Ammon's horn (tissue), 1 donor: ENCODE measurements around the gene OLFML1.
A peak's percentile ranks its signal among the peaks of the same experiment; 100 is the strongest.

Experiments
- DNase-seq: peaks from one replicate; pipeline ENCODE4 v3.0.0-alpha.2; 2016; ENCODE audit warnings: low spot score

OLFML1 gene

DNA sequence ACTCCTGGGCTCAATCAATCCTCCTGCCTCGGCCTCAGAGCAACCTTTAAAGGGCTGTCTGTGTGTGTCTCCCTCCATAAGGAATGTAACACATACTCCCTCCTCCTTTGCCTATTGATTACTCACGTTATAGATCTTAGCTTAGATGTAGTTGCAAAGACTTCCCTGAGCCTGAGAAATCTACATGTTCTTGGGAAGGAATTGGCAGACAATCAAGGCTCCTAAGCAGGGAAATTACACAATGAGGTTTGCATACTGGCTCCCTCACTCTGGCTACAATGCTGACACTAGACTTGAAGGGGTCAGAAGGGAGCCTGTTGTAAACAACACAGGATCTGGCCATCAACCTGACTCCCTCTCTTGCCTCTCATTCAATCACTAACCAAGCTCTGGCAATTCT is 5.2 kb upstream of the OLFML1 start:
- DNase-seq, result no peak

DNA sequence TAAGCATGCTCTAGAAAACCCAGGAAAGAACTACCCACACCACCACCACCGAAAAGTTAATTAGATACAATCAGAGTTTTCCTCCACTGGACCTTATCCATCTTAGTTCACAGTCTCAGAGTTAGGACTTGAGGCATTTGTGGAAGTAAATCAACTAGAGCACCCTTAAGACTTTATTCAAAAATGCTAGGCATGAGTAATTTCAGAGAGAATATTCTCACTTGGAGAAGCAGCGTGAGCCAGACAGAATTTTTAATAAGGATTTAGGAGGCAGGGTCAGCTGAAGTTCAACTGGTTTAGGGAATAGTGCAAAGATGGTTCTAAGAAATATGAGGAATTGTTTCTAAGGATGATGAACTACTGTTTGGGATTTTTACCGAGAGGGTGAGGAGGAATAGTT is 1.2 kb upstream of the OLFML1 start:
- DNase-seq, result no peak

DNA sequence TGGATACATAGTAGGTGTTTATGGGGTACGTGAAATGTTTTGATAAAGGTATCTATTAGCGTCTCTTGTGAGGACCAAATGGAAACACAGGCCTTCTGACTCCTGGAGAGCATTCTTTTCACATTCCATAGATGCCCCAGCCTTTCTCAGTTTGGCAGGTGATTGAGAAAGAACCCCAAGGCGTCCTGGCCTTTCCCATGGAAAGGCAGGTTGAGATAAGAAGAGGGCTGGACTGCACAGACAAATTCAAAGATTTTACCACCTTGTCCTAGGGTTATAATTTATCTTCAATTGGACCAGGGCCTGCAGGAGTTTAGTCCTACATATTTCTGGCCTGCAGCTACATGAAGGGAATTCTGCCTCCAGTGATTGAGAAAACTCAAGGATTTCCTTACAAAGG is 661 bp upstream of the OLFML1 start:
- DNase-seq, result no peak

DNA sequence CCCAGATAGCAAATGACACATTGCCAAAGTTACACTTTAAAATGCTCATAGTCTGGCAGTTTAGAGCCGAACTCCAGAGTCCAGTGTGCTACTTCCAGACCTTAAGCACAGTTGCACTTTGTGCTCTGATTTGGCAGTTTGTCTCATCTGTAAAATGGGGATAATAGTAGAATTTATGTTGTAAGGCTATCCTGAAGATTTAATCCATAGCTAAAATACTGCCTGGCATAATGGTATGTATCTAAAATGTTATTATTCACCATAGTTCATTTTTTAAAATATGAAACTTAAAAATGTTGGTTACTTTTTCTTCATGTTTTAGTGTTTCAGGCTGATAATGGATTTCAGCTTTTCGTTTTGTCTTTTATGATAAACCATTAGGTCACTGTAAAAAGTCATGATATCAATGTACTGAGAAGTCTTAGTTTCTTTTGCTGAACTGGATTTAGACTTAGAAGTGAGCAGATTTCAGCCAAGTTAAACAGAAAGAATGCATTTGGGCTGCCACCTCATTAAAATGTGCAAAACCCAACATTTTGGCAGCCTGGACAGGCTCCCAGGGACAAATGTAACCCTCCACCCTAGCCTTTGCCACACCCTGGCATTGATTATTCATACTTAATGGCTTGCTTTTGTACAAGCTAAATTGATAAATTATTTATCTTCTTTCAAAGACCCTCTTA is 933 bp downstream of the OLFML1 start:
- no peak for DNase-seq

- DNase-seq, result no peak
These were observed 1.5 kb downstream of the OLFML1 start for GRCh38 chr11:7486781-7487140.

DNA sequence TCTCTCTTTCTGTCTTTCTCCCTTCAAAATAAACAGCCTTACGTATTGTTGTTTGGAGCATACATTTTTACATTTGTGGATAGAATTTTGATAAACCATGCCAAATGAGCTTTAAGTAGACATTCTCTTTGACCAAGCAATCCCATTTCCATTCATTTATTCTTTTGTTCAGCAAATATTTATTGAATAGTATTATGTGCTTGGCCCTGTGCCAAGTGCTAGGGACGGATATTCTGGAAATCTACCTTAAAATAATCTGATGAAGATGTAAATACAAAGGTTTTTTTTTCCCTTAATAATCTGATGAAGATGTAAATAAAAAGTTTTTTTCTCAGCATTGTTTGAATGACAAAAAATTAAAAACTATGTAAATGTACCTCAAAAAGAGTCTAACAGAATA is 2.1 kb downstream of the OLFML1 start:
- no peak for DNase-seq

DNA sequence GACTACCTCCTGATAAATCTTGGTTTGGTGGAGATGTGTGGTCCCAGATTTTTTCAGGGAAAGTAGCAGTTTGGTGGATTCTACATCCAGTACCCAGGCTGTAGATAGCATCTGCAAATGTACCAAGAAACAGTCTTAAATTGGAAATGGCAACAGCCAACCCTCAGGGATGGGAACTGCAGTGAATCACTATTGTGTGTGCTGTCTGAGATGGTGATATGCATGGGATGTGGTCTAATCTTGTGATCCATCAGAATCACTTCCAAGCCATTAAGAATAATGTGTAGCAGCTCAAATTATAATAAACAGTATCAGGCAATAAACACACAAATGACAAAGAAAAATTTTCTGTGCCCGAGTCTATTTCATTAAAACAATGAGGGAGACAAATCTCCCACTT is 3.4 kb downstream of the OLFML1 start:
- DNase-seq, result no peak

- no peak for DNase-seq
These were observed 4.1 kb downstream of the OLFML1 start for GRCh38 chr11:7489376-7489775.

GRCh38 chr11:7490054-7490453 is 4.7 kb downstream of the OLFML1 start:
- no peak for DNase-seq

GRCh38 chr11:7490535-7490934 is 5.2 kb downstream of the OLFML1 start:
- peak; percentile 28 for DNase-seq

DNA sequence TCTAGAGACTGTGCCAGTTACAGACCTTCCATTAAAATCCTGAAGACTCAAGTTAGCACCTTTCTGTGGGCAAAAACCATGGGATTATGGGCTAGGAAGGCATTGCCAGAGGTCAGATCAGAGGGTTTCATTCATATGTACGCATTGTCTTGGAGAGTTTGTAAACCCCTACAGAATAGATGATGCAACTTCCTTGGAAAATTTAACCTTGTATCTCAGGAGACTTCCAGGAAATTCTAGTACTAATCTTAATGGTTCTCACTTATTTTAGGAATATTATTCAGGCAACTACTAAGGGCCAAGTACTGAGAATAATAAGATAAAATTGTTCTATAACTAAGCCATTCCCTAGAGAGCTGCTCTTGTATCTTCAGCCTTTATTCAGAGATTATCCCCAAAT is 6.9 kb downstream of the OLFML1 start:
- no peak for DNase-seq

DNA sequence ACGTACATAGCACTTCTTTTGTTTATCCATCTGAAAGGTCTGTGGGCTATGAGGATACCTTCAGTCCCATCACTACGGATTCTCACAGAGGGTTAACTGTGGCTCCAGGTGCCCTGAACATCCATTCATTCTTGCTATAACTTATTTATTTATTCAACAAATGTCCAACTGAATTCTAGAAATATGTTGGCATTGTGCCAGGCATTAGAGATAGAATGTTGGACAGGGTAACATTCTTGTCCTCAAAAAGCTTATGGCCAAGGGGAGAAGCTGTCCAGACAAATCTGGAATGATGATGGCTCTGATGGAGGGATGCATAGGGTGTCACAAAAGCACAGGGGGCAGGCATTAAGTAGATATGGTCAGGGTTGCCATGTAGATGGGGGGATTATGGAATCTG is 8.4 kb downstream of the OLFML1 start:
- no peak for DNase-seq

- no peak for DNase-seq
These were observed 8.9 kb downstream of the OLFML1 start for GRCh38 chr11:7494086-7494745.

DNA sequence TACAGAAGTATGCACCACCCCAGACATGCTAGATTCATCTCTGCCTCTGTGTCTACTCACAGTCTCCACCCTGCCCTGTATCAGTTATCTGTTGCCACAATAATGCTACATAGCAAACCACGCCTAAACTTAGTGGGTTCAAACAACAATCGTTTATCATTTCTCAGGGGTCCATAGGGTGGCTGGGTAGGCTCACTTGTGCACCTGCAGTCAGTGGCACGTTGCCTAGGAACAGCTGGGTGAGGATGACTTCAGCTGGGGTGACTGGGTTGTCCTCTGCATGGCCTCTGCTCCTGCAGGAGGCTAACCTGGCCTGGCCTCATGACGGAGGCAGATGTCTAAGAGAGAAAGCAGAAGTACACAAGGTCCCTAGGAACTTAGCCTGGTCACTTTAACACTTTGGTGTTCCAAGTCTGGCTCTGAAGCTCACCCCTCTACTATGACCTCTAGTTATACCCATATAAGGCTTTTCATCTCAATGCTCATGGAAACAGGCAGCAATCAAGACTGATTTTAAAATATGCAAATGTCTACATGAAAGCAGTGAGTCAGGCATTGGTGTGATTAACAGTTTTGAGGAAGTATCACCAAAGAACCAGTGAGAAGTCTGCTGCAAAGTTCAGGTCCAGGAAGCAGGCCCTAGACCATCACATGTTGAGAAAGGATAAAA is 10.7 kb downstream of the OLFML1 start:
- DNase-seq, result peak; percentile 32

DNA sequence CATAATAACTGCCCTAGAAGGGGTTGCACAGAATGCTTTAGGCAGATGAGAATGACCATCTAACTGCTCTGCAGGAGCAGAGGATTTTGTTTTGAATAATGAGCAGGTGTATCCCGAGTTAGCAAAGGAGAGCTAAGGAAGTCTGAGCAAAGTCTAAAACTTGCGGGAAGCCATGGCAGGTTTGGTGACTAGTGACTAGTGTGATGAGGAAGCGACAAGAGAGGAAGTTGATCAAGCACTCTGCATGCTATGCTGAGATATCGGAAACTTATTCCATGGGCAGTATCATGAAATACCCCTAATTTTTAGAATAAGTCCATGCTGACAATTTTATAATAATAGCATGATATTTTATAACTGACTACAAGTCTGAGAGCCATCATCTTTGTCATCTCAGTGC is 12.9 kb downstream of the OLFML1 start:
- DNase-seq, result no peak

DNA sequence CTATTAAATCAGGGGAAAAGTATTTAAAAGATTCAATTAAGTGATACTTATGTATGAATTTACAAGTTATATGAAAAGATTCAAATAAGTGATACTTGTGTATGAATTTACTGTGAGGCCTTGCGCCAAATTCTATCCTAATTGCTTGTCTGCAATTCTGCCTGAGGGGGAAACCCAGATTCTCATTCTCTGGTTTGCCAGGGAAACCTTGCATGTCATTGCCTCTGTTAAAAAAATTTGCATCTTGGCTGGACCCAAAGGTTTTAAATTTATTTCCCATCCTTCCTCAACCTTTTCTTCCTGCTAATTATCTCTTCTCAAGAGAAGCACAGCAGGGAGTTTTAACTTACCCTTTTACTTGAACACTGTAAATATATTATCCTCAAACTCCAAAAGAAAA is 13.8 kb downstream of the OLFML1 start:
- DNase-seq, result no peak

GRCh38 chr11:7500251-7500650 is 14.9 kb downstream of the OLFML1 start:
- DNase-seq, result no peak

DNA sequence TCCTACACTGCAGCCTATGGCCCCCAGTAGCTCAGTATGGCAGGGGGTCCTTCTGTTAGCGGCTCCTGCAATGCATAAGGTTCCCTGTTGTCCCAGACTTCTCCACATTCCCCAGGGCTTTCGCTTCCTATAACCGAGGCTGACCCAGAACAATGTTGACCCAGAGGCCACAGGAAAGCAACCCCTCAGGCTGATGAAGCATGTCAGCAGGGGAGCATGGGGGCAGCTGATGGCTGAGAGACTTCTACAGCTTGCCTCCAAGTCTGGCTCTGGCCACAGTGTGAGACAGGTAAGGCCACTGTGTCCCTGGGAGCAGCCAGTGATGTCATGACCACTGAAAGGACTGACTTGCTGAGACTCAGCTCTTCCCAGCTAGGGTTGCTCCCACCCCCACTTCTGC is 15.9 kb downstream of the OLFML1 start:
- no peak for DNase-seq

DNA sequence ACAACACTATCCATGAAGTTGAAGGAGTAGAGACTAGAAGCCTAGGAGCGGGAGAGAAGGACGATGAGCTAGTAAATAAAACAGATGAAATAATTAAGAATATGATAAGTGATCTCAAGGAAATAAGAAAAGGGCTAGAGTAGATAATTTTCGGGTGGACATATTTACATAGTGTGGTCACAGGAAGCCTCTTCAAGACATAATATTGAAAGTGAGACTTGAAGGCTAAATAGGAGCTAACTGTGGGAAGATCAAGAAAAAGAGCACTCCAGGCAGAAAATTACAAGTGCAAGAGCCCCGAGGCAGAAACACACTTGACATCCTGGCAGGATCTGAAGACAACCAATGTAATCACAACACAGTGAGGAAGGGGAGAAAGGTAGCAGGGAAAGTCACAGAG is 16.6 kb downstream of the OLFML1 start:
- DNase-seq, result no peak

GRCh38 chr11:7506243-7506642 is 20.9 kb downstream of the OLFML1 start:
- DNase-seq, result no peak

DNA sequence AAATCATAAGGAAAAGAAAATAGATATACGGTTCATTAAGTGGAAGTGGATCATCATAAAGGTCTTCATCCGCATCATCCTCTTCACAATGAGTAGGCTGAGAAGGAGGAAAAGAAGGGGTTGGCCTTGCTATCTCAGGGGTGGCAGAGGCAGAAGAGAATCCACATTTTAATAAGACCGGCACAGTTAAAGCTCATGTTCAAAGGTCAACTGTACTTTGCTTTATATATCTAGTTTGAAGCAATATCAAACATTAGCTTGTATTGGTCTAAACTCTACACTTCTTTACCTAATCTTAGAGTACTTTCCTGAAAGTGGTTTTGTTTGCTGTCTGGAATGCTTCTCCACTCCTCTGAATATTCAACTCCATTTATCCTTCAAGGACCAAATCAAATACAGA is 22.8 kb downstream of the OLFML1 start:
- no peak for DNase-seq

GRCh38 chr11:7509966-7510365 is 24.7 kb downstream of the OLFML1 start:
- DNase-seq, result no peak

DNA sequence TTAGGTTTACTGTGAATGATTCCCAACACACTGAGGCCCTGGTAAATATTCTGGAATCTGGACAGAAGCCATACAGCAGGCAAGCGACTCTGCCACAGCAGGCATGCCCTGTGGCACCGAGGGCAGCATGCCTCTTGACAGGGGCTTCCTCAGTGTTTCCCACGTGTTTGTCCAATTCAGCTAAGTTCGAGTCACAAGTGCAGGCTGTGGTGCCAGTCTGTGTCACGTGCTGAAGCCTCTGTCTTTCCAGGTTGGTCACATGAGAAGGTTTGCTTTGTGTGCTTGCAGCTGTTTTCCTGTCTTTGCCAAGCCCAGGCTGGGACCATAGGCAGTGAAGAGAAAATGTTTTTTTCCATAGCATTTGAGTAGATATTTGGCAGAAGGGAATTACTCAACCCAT is 26.1 kb downstream of the OLFML1 start:
- peak; percentile 89 for DNase-seq
